PC-3 (cell line): ENCODE data around the gene TRPM1. TPM values are rescaled to one million over a fixed set of nuclear protein-coding genes. Genes with fewer than 3 reads are reported as not detected.

ENCODE experiments used
- ATAC-seq: fragments of 200-7000 bp; cut with Tn5 transposase; 2 replicates; pipeline ENCODE4 v1.9.1; 2020; ENCODE audit warnings: mild to moderate bottlenecking, moderate library complexity
- BruUV-seq: library from RNA; stranded (reverse); fragments of 400-500 nt; replicated peaks from 2 replicates; lab custom pipeline; 2021; lab: Mats Ljungman, UMichigan
- CTCF ChIA-PET: fragments of 300-600 bp; sonication (Branson Sonifier 250); formaldehyde crosslinking; loops from one replicate; lab custom pipeline; 2022; ENCODE audit warnings: antibody characterized with exemption; lab: Charles Lee
- POLR2A ChIA-PET: fragments of 300-600 bp; sonication (Branson Sonifier 250); formaldehyde crosslinking; loops from one replicate; lab custom pipeline; 2022; ENCODE audit warnings: antibody characterized with exemption; ENCODE audit not compliant: unreplicated experiment; lab: Charles Lee
- DNase-seq: peaks from one replicate; pipeline ENCODE4 v3.0.0-alpha.2; 2015
- H2AFZ ChIP-seq: fragments of 300-600 bp; sonication (generic); 2 replicates; pipeline ENCODE4 v1.6.0; 2016; ENCODE audit warnings: antibody characterized with exemption, low read length
- H3F3A ChIP-seq: fragments of 300-600 bp; sonication (generic); one replicate; pipeline ENCODE4 v1.6.0; 2017; ENCODE audit warnings: antibody characterized with exemption, low read length, control low read depth, mild to moderate bottlenecking; ENCODE audit not compliant: unreplicated experiment
- H3K27ac ChIP-seq: fragments of 300-600 bp; sonication (generic); 2 replicates; pipeline ENCODE4 v1.5.1; 2016; ENCODE audit warnings: mild to moderate bottlenecking, low read length
- H3K27me3 ChIP-seq: fragments of 300-600 bp; sonication (generic); 2 replicates; pipeline ENCODE4 v1.6.1; 2016; ENCODE audit warnings: low read length, mixed read lengths
- H3K36me3 ChIP-seq: fragments of 300-600 bp; sonication (generic); 2 replicates; pipeline ENCODE4 v1.6.1; 2016; ENCODE audit warnings: low read depth, mixed run types, low read length, mixed read lengths
- H3K4me1 ChIP-seq: fragments of 300-600 bp; sonication (generic); 2 replicates; pipeline ENCODE4 v1.5.1; 2016; ENCODE audit warnings: low read length; ENCODE audit not compliant: insufficient read depth
- H3K4me2 ChIP-seq: fragments of 300-600 bp; sonication (generic); 2 replicates; pipeline ENCODE4 v1.6.0; 2016; ENCODE audit warnings: low read length
- H3K4me3 ChIP-seq: fragments of 300-600 bp; sonication (generic); 2 replicates; pipeline ENCODE4 v1.5.1; 2016; ENCODE audit warnings: mild to moderate bottlenecking, low read length, mixed read lengths
- H3K79me2 ChIP-seq: fragments of 300-600 bp; sonication (generic); 2 replicates; pipeline ENCODE4 v1.6.1; 2017; ENCODE audit warnings: low read length, mixed read lengths
- H3K9ac ChIP-seq: fragments of 300-600 bp; sonication (generic); 2 replicates; pipeline ENCODE4 v1.6.0; 2016; ENCODE audit warnings: mild to moderate bottlenecking, low read length
- H3K9me2 ChIP-seq: fragments of 300-600 bp; sonication (generic); replicated peaks from 2 replicates; pipeline ENCODE4 v1.6.1; 2016; ENCODE audit warnings: mixed run types, low read length, mixed read lengths
- H3K9me3 ChIP-seq: fragments of 300-600 bp; sonication (generic); 2 replicates; pipeline ENCODE4 v1.6.1; 2016; ENCODE audit warnings: low read length, mixed read lengths
- H4K20me1 ChIP-seq: fragments of 300-600 bp; sonication (generic); 2 replicates; pipeline ENCODE4 v1.6.1; 2016; ENCODE audit warnings: low read length, mixed read lengths
- CTCF ChIP-seq: fragments of 300-600 bp; sonication (generic); conservative IDR thresholded peaks from 2 replicates; pipeline ENCODE4 v1.5.1; 2017; ENCODE audit warnings: antibody characterized with exemption, low read depth, mild to moderate bottlenecking, low read length
- EZH2 ChIP-seq: fragments of 300-600 bp; sonication (generic); IDR thresholded peaks from one replicate; pipeline ENCODE4 v1.6.1; 2017; ENCODE audit warnings: antibody characterized with exemption, mild to moderate bottlenecking, low read length; ENCODE audit not compliant: unreplicated experiment
- EZH2phosphoT487 ChIP-seq: fragments of 300-600 bp; sonication (generic); IDR thresholded peaks from 2 replicates; pipeline ENCODE4 v1.6.1; 2018; ENCODE audit warnings: mild to moderate bottlenecking, antibody characterized with exemption, low read length, borderline replicate concordance
- intact Hi-C: fragments of 100-400 bp; cut with micrococcal nuclease; formaldehyde crosslinking; loops from 2 replicates; pipeline ENCODE4 v1.9.0; 2023
- total RNA-seq: library from RNA; depleted of rRNA; stranded (reverse); fragments of >200 nt; gene quantifications from 2 replicates; pipeline ENCODE4 v1.2.3, GENCODE V29; 2014

TRPM1 gene
- total RNA-seq, 1 experiment from 2014 or later: not detected

DNA sequence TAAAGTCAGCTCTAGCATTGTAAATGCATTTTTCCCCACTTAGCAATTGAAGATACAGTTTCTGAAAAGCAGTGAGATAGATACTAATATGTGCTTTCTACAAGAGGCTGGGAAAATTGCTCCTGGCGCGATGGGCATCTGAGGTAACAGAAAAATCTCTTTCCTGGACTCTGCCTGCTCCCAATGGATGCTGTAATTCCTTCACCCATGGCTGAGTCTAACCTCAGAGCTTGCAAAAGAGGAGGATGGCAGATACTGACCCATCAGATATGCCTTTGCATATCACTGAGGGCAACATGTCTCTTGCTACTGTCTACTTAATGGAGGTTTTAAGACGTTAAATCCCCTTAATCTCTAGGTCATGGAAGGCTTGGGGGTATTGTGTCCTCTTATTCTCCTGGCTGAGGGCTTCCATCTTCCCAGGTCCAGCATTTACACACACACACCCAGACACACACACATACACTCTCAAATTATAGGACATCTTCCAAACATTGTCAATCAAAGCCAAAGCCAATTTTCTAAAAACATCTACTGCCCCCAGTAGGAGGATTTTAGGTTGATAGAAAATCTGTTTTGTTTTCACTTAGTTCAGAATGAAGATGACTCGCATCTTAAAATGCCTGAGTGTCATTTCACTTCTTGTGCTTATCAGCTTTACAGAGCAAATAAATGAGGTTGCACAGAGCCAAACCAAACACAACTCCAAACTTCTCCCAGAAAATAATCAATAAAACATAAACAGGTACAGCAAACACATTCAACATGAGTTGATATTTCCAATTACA is 2.4 kb downstream of the TRPM1 start:
- no peak overlapping the region for H3K27ac ChIP-seq
- ATAC-seq: no peak

GRCh38 chr15:31098491-31098917 is 3.0 kb downstream of the TRPM1 start:
- H3K36me3 ChIP-seq: no peaks in the 10 kb centered on the region
- DNase-seq (no peak), ATAC-seq (no peak)
- H2AFZ ChIP-seq: no peak overlapping the region
- TF ChIP-seq EZH2phosphoT487 (no peak), CTCF (no peak), EZH2 (no peak)
- H3K27ac ChIP-seq: no peak overlapping the region
- H3K27me3 ChIP-seq: peaks cover 19% of the 10 kb centered on the region
- H3K4me3 ChIP-seq: no peak overlapping the region
- no peaks in the 10 kb centered on the region for H3K79me2 ChIP-seq
- intact Hi-C loops: no loop called here
- POLR2A ChIA-PET: no interaction called here
- BruUV-seq: no TSS peak
- H3K9me2 ChIP-seq: no peaks in the 10 kb centered on the region
- H3F3A ChIP-seq: no peaks in the 10 kb centered on the region
- H4K20me1 ChIP-seq: no peaks in the 10 kb centered on the region
- CTCF ChIA-PET: no interaction called here
- no peak overlapping the region for H3K4me2 ChIP-seq
- H3K9me3 ChIP-seq: no peaks in the 10 kb centered on the region
- no peak overlapping the region for H3K9ac ChIP-seq
- no peaks in the 10 kb centered on the region; the same call in 1 of the 2 replicates for H3K4me1 ChIP-seq

More for the DNA sequence above, 2.4 kb downstream of the TRPM1 start:
- Histone ChIP-seq H3F3A (no peaks in the 10 kb centered on the region), H3K79me2 (no peaks in the 10 kb centered on the region), H3K4me3 (no peak overlapping the region), H3K36me3 (no peaks in the 10 kb centered on the region), H3K4me1 (no peaks in the 10 kb centered on the region; the same call in 1 of the 2 replicates), H3K9ac (no peak overlapping the region), H3K4me2 (no peak overlapping the region), H3K9me3 (no peaks in the 10 kb centered on the region), H4K20me1 (no peaks in the 10 kb centered on the region), H2AFZ (no peak overlapping the region), H3K27me3 (peaks cover 19% of the 10 kb centered on the region), H3K9me2 (no peaks in the 10 kb centered on the region)
- BruUV-seq: no TSS peak
- ChIA-PET POLR2A (no interaction called here), CTCF (no interaction called here)
- DNase-seq: peak; percentile 26
- intact Hi-C loops: no loop called here
- TF ChIP-seq CTCF (peak; percentile 27; the same call in 1 of the 2 replicates), EZH2 (no peak), EZH2phosphoT487 (no peak)

DNA sequence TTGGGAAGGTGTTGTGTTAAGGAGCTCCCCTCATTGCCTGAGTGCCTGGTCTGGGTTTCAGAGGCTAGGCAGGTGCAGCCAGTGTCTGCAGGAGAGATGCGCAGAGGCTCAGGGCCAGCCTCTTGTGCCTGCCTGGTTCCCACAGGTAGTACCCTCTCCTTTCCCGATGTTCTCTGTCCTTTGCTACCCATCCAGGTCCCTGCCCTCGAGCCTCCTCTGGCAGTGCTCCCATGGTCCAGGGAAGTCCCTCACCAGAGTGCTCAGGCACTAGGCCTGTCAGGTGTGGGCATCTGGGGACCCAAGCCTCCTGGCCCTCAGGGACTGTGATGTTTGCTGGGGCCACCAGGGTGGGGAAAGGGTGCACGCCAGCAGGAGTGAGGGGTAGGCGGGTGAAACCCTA is 5.0 kb downstream of the TRPM1 start:
- Histone ChIP-seq H4K20me1 (no peaks in the 10 kb centered on the region), H3K9ac (no peak overlapping the region), H3K79me2 (no peaks in the 10 kb centered on the region), H3K27me3 (peaks cover 19% of the 10 kb centered on the region), H3K9me3 (no peaks in the 10 kb centered on the region), H3K36me3 (no peaks in the 10 kb centered on the region), H3K4me2 (no peak overlapping the region), H2AFZ (no peak overlapping the region), H3K4me1 (peaks cover 14% of the 10 kb centered on the region), H3K4me3 (no peak overlapping the region), H3K9me2 (no peaks in the 10 kb centered on the region), H3F3A (no peaks in the 10 kb centered on the region), H3K27ac (no peak overlapping the region)
- ChIA-PET POLR2A (no interaction called here), CTCF (no interaction called here)
- DNase-seq: no peak
- ATAC-seq: no peak
- TF ChIP-seq EZH2phosphoT487: no peak
- TF ChIP-seq CTCF: no peak
- no peak for TF ChIP-seq EZH2
- BruUV-seq: no TSS peak
- intact Hi-C loops: no loop called here
